Measurements from ENCODE around the gene IDH3B. TPM values are rescaled to one million over a fixed set of nuclear protein-coding genes. Genes with fewer than 3 reads are reported as not detected.

The IDH3B gene
- total RNA-seq, 1 donor from 2014 or later = 136 TPM

DNA sequence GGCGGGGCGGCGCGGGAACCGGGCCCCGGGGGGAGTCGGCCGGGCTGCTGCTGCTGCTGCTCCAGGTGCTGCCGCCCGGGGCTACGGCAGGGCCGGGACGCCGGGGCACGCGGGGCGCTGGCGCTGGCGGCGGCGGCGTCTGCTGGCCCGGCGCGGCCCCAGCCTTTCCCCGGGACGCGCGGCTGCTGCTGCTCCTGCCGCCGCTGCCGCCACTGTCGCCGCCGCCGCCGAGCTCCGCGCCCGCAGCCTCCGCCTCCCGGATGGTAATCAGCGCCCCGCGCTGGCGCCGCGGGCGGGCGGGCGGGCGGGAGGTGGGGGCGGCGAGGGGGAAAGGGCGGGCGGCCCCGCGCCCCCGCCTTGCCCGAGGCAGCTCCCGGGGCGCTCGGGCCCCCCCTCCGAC is 28.9 kb upstream of the IDH3B start:
- no peaks in the 10 kb centered on the region for H3K9me3 Mint-ChIP-seq (ENCODE audit: unreplicated experiment)
- TF ChIP-seq, protein P1, sequence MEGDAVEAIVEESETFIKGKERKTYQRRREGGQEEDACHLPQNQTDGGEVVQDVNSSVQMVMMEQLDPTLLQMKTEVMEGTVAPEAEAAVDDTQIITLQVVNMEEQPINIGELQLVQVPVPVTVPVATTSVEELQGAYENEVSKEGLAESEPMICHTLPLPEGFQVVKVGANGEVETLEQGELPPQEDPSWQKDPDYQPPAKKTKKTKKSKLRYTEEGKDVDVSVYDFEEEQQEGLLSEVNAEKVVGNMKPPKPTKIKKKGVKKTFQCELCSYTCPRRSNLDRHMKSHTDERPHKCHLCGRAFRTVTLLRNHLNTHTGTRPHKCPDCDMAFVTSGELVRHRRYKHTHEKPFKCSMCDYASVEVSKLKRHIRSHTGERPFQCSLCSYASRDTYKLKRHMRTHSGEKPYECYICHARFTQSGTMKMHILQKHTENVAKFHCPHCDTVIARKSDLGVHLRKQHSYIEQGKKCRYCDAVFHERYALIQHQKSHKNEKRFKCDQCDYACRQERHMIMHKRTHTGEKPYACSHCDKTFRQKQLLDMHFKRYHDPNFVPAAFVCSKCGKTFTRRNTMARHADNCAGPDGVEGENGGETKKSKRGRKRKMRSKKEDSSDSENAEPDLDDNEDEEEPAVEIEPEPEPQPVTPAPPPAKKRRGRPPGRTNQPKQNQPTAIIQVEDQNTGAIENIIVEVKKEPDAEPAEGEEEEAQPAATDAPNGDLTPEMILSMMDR (IDR thresholded peaks at IDR 0.05; ENCODE audit: unreplicated experiment) = no peak

DNA sequence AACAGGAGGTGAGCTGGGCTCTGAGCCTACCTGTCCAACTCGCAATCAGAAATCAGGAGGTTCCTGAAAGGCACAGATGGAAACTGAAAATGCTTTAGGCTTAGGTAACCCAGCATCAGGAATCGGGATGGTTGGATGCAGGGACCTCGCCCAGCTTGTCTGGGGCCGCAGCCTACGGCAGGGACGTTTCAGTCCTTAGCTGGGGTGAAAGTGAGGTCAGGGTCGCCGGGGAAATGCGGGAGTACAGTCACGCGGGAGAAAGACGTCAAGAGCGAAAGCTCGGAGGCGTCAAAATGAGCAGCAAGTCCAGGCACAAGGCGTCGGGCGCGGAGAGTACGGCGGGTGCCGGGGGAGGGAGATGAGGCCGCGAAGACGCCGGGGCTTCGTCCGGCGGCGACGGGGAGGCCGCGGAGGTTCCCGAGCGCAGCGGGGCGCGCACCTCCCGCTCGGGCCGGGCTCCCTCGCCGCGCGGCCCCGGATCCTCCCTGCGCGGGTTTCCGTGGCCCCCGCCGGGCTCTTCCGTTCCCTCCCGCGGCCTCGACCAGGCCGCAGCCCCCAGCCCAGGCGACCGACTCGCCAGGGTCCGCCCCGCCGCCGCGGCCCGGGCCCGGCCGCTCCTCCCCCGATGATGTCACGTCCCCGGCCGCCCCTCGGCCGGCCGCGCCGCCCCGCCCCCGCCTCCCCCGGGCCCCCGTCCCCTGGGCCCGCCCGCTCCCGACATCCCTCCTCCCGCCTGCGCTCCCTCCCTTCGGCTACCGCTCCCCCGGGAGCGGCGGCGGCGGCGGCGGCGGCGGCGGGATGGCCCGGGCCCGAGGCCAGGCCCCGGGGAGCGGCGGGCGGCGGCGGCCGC is 28.2 kb upstream of the IDH3B start, which contains the start of gene EBF4:
EBF4 (plus strand) TSS at position 745 of the 850 bp plus-strand sequence. CDS start 866 bp downstream, outside the sequence.
- Mint-ChIP-seq H3K27me3 (ENCODE audit: unreplicated experiment) (peaks cover 41% of the 10 kb centered on the region), H3K4me3 (ENCODE audit: unreplicated experiment) (peak within 1 kb of the TSS; percentile 95), H3K4me1 (ENCODE audit: unreplicated experiment) (peaks cover 23% of the 10 kb centered on the region), H3K9me3 (ENCODE audit: unreplicated experiment) (no peaks in the 10 kb centered on the region), H3K36me3 (ENCODE audit: low read depth, unreplicated experiment) (peaks cover 19% of the 10 kb centered on the region), H3K27ac (ENCODE audit: unreplicated experiment) (peak within 1 kb of the TSS; percentile 58)
- no peak for DNase-seq (ENCODE audit: low spot score)
- TF ChIP-seq, protein P1 (IDR thresholded peaks at IDR 0.05; ENCODE audit: unreplicated experiment) = no peak

More for the DNA sequence above, 28.9 kb upstream of the IDH3B start:
- no peak overlapping the region for H3K4me3 Mint-ChIP-seq (ENCODE audit: unreplicated experiment)
- H3K36me3 Mint-ChIP-seq (ENCODE audit: low read depth, unreplicated experiment) = peaks cover 19% of the 10 kb centered on the region
- DNase-seq (ENCODE audit: low spot score) = no peak
- peaks cover 23% of the 10 kb centered on the region for H3K4me1 Mint-ChIP-seq (ENCODE audit: unreplicated experiment)
- peaks cover 41% of the 10 kb centered on the region for H3K27me3 Mint-ChIP-seq (ENCODE audit: unreplicated experiment)
- H3K27ac Mint-ChIP-seq (ENCODE audit: unreplicated experiment) = no peak overlapping the region

DNA sequence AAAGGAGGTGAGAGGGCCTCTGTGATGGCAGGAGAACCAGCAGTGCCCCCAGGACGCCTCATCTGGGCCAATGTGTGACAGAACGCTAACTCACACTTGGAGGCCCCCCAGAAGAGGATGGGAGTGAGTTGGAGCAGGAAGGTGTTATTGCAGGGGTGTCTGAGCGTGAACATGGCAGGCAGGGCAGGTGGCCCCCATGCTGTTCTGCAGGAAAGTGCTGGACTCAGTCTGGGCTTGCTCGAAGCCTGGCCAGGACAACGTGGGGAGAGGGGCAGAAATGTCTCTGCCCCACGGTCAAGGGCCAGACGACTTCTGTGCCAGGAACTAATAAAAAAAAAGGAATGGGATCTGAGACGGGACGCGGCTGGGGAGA is 27.6 kb upstream of the IDH3B start:
- DNase-seq (ENCODE audit: low spot score) = no peak
- H3K4me3 Mint-ChIP-seq (ENCODE audit: unreplicated experiment) = peak overlapping the region; percentile 95
- H3K27me3 Mint-ChIP-seq (ENCODE audit: unreplicated experiment) = peaks cover 37% of the 10 kb centered on the region
- peaks cover 19% of the 10 kb centered on the region for H3K36me3 Mint-ChIP-seq (ENCODE audit: low read depth, unreplicated experiment)
- TF ChIP-seq, protein P1 (IDR thresholded peaks at IDR 0.05; ENCODE audit: unreplicated experiment) = no peak
- H3K9me3 Mint-ChIP-seq (ENCODE audit: unreplicated experiment) = no peaks in the 10 kb centered on the region
- peaks cover 23% of the 10 kb centered on the region for H3K4me1 Mint-ChIP-seq (ENCODE audit: unreplicated experiment)
- peak overlapping the region; percentile 58 for H3K27ac Mint-ChIP-seq (ENCODE audit: unreplicated experiment)

DNA sequence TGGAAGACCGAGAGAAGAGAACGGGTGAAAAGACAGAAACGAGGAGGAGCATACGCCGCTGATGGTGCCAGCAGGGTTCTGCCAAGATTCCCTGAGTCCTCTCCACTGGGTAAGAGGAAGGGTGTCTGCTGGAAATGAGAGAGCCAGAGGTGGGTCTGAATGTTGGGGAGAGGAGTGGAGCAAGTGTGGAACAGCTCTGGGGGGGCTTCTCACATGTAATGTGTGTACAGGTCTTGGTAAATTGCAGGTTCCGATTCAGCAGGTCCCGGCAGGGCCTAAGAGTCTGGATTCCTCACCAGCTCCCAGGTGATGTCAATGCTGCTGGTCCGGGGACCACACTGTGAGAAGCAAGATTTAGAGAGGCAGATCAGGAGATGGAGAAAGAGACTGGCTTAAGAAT is 27.1 kb upstream of the IDH3B start:
- TF ChIP-seq, protein P1 (IDR thresholded peaks at IDR 0.05; ENCODE audit: unreplicated experiment) = no peak
- Mint-ChIP-seq H3K27me3 (ENCODE audit: unreplicated experiment) (peaks cover 37% of the 10 kb centered on the region), H3K36me3 (ENCODE audit: low read depth, unreplicated experiment) (peaks cover 19% of the 10 kb centered on the region), H3K4me3 (ENCODE audit: unreplicated experiment) (peak overlapping the region; percentile 95), H3K9me3 (ENCODE audit: unreplicated experiment) (no peaks in the 10 kb centered on the region), H3K4me1 (ENCODE audit: unreplicated experiment) (peaks cover 23% of the 10 kb centered on the region), H3K27ac (ENCODE audit: unreplicated experiment) (peak overlapping the region; percentile 68)
- DNase-seq (ENCODE audit: low spot score) = no peak

DNA sequence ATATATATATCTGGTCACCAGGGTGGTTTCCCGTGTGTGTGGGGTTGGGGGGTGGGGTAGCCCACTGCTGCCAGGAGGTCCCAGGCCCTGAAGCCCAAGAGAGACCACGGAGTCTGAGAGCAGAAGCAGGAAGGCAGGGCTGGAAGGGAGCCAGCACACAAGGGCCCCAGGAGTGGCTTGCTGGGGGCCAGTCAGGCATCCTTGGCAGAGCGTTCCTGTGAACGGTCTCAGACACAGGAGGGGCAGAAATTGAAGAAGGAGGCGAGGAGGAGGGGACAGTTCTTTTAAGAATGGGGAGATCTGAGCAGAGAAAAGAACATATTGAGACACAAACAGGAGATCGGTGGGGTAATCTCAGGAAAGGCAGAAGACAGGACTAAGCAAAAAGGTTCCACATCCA is 26.7 kb upstream of the IDH3B start:
- H3K36me3 Mint-ChIP-seq (ENCODE audit: low read depth, unreplicated experiment) = peaks cover 19% of the 10 kb centered on the region
- no peaks in the 10 kb centered on the region for H3K9me3 Mint-ChIP-seq (ENCODE audit: unreplicated experiment)
- H3K27ac Mint-ChIP-seq (ENCODE audit: unreplicated experiment) = peak overlapping the region; percentile 68
- peaks cover 37% of the 10 kb centered on the region for H3K27me3 Mint-ChIP-seq (ENCODE audit: unreplicated experiment)
- H3K4me1 Mint-ChIP-seq (ENCODE audit: unreplicated experiment) = peaks cover 20% of the 10 kb centered on the region
- peak overlapping the region; percentile 95 for H3K4me3 Mint-ChIP-seq (ENCODE audit: unreplicated experiment)
- no peak for DNase-seq (ENCODE audit: low spot score)
- TF ChIP-seq, protein P1 (IDR thresholded peaks at IDR 0.05; ENCODE audit: unreplicated experiment) = no peak
